ENCODE results near the gene HOXB8.

- TF ChIP-seq CTCF (IDR thresholded peaks at IDR 0.05; ENCODE audit: insufficient read depth, low read depth, low read length), result no peak
- no peak for TF ChIP-seq EZH2 (IDR thresholded peaks at IDR 0.05; ENCODE audit: insufficient read depth, low read length)
Observed at GRCh38 chr17:48598736-48599135, 16.4 kb downstream of the HOXB8 start.

Measured in astrocyte (in vitro differentiated cells and primary cell).